AG04449 (cell line): ENCODE data around the gene DCAF4L1.
A peak's percentile ranks its signal among the peaks of the same experiment; 100 is the strongest.

Experiments
- CTCF ChIA-PET: fragments of 350-600 bp; formaldehyde crosslinking; extraction: SDS; loops from one replicate; lab custom pipeline; 2021; ENCODE audit warnings: antibody characterized with exemption; lab: Yijun Ruan, JAX
- POLR2A ChIA-PET: fragments of 400-600, 350-600 bp; formaldehyde crosslinking; extraction: SDS; loops from one replicate; lab custom pipeline; 2020; ENCODE audit warnings: antibody characterized with exemption, inconsistent platforms; lab: Yijun Ruan, JAX
- DNase-seq: peaks from one replicate; pipeline ENCODE4 v3.0.0-alpha.2; 2010; ENCODE audit warnings: low read depth, low spot score
- H3K4me3 ChIP-seq: 2 replicates; pipeline ENCODE4 v1.5.1; 2011; ENCODE audit warnings: low read depth, mild to moderate bottlenecking, control low read depth, low read length
- CTCF ChIP-seq: IDR thresholded peaks from one replicate; pipeline ENCODE4 v1.5.1; 2011; ENCODE audit warnings: mild to moderate bottlenecking, moderate library complexity, low read length, control low read depth, inconsistent platforms; ENCODE audit not compliant: insufficient read depth; ENCODE audit errors: missing control alignments

The DCAF4L1 gene

GRCh38 chr4:41977709-41978108, 3.8 kb upstream of the DCAF4L1 start:
- ChIA-PET POLR2A (no interaction called here), CTCF (no interaction called here)
- no peak for DNase-seq

GRCh38 chr4:41982716-41983115, 1.2 kb downstream of the DCAF4L1 start:
- TF ChIP-seq CTCF = no peak
- POLR2A ChIA-PET = no interaction called here
- H3K4me3 ChIP-seq = no peak overlapping the region
- CTCF ChIA-PET = no interaction called here
- DNase-seq = no peak

More at GRCh38 chr4:41977709-41978108, 3.8 kb upstream of the DCAF4L1 start:
- H3K4me3 ChIP-seq = no peak overlapping the region
- no peak for TF ChIP-seq CTCF

- H3K4me3 ChIP-seq = no peak overlapping the region
- ChIA-PET CTCF (no interaction called here), POLR2A (no interaction called here)
- no peak for DNase-seq
- no peak for TF ChIP-seq CTCF
Measured at GRCh38 chr4:41985151-41985550, 3.6 kb downstream of the DCAF4L1 start.

- DNase-seq = no peak
- H3K4me3 ChIP-seq = peak overlapping the region; percentile 91
- CTCF ChIA-PET = interaction anchor here (0.9 to 2.0 kb wide), 3 partner anchors 11 to 54 kb away, joined by 3 to 6 read pairs (median 4); partner anchors contain the start of gene TMEM33
- POLR2A ChIA-PET = interaction anchor here (1.0 to 1.8 kb wide), 4 partner anchors 11 to 55 kb away, joined by 3 to 6 read pairs (median 3); partner anchors contain the start of gene TMEM33
- no peak for TF ChIP-seq CTCF
Measured at GRCh38 chr4:41989994-41990364, 8.4 kb downstream of the DCAF4L1 start.

- DNase-seq = peak; percentile 59
- peak; percentile 58 for TF ChIP-seq CTCF
- H3K4me3 ChIP-seq = peak within 1 kb of the TSS; percentile 91
- ChIA-PET CTCF (interaction anchor here (0.9 to 2.0 kb wide), 3 partner anchors 11 to 55 kb away, joined by 3 to 6 read pairs (median 4); partner anchors contain the start of gene TMEM33), POLR2A (interaction anchor here (1.0 to 1.8 kb wide), 4 partner anchors 10 to 55 kb away, joined by 3 to 6 read pairs (median 3); partner anchors contain the start of gene TMEM33)
Measured at GRCh38 chr4:41990365-41991111, 9.0 kb downstream of the DCAF4L1 start, which contains the start of gene SLC30A9. TSS of gene SLC30A9 (plus strand) at chr4:41990530. CDS start at chr4:41990652, 122 bp downstream.
